Fibroblast of mammary gland (primary cell): Measurements from ENCODE around the gene SUGP1.

ENCODE experiments used
- DNase-seq: peaks from one replicate; pipeline ENCODE4 v3.0.0-alpha.2; 2010; ENCODE audit warnings: low read depth
- H3K4me3 ChIP-seq: 2 replicates; pipeline ENCODE4 v1.5.1; 2011; ENCODE audit warnings: low read depth, mild to moderate bottlenecking, low read length, moderate library complexity; ENCODE audit not compliant: control insufficient read depth
- TF ChIP-seq, protein P1 (sequence below): conservative IDR thresholded peaks from 2 replicates; pipeline ENCODE4 v1.5.1; 2011; ENCODE audit warnings: low read depth, low read length, inconsistent platforms; ENCODE audit not compliant: control insufficient read depth, insufficient read depth

SUGP1 gene

DNA sequence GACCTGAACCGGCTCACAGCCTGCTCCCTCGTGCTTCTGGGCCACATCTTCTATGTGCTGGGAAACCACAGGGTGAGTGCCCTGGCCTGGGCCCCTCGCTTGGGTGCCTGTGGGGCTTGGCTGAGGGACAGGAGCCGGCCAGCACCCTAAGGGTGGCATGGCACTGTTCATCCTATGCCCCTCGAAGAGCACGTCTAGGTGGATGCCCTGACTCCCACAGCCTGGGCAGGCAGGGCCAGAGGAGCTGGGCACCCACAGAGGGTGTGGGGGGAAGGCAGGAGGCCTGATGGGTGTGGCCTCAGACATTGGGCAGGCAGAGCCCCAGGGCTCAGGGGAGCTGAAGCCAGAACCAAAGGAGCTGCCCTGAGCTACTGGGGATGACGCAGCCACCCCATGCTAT lies 29.1 kb upstream of the SUGP1 start:
- H3K4me3 ChIP-seq: no peak overlapping the region
- no peak for DNase-seq
- TF ChIP-seq, protein P1, sequence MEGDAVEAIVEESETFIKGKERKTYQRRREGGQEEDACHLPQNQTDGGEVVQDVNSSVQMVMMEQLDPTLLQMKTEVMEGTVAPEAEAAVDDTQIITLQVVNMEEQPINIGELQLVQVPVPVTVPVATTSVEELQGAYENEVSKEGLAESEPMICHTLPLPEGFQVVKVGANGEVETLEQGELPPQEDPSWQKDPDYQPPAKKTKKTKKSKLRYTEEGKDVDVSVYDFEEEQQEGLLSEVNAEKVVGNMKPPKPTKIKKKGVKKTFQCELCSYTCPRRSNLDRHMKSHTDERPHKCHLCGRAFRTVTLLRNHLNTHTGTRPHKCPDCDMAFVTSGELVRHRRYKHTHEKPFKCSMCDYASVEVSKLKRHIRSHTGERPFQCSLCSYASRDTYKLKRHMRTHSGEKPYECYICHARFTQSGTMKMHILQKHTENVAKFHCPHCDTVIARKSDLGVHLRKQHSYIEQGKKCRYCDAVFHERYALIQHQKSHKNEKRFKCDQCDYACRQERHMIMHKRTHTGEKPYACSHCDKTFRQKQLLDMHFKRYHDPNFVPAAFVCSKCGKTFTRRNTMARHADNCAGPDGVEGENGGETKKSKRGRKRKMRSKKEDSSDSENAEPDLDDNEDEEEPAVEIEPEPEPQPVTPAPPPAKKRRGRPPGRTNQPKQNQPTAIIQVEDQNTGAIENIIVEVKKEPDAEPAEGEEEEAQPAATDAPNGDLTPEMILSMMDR: no peak

DNA sequence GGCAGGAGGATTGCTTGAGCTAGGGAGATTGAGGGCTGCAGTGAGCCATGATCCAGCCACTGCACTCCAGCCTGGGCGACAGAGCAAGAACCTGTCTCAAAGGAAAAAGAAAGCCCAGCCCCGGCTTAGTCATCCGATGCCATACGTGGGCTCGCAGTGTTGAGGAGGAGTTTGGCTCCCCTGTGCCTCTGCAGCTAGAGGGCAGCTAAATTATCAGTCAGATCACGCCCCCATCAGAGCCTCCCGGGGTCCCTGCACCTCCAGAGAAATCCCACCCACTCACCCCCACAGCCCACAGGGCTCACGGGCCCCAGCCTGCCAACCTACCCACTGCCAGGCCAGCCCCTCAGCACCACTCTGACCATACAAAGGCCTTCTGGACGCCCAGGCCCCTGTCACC lies 28.0 kb upstream of the SUGP1 start:
- TF ChIP-seq, protein P1: no peak
- peak; percentile 46 for DNase-seq
- no peak overlapping the region for H3K4me3 ChIP-seq

DNA sequence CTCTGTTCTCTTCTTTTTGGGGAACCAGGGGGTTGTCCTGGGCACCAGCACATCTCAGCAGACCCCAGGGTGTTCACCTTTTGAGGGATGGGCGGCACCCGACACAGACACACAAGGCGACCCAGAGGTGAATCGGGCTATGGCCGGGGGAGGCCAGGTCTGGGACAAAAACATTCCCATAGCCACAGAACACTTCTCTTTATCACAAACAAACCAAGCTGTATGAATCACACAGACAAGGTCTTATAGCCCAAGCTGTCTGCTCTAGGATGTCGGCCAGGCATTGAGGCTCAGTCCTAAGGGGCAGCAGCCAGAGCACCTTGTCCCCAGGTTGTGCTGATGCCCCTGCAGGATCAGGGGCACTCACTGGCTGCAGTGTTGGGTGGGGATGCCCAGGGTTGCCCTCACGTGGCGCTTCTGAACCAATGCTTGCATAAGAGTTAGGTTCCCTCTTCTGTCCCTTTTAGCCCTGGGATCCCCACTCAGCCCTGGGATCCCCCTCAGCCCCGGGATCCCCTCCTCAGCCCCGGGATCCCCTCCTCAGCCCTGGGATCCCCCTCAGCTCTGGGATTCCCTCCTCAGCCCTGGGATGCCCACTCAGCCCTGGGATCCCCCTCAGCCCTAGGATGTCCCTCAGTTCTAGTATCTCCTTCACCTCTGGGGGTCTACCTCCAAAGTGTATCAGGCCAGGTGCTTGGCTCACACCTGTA lies 27.2 kb upstream of the SUGP1 start:
- no peak overlapping the region for H3K4me3 ChIP-seq
- no peak for DNase-seq
- TF ChIP-seq, protein P1: no peak

DNA sequence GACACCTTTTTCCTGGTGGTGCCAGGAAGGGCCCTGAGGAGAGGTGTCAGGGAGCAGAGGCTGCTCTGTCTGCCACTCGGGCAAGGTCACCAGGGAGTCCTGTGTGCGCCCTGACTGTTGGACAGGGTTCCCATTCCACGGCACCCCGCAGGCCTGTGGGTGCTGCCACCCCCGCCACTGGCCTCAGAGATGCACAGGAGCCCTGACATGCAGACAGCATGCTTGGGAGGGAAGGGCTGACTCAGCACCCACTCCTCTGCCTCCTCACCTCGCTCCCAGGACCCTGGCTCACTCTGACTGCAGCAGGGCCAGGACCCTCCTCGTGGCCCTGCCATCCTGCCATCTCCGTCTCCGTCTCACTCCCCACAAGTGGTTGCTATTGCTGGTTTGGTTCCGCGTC lies 25.7 kb upstream of the SUGP1 start:
- DNase-seq: no peak
- no peak overlapping the region for H3K4me3 ChIP-seq
- TF ChIP-seq, protein P1: no peak

DNA sequence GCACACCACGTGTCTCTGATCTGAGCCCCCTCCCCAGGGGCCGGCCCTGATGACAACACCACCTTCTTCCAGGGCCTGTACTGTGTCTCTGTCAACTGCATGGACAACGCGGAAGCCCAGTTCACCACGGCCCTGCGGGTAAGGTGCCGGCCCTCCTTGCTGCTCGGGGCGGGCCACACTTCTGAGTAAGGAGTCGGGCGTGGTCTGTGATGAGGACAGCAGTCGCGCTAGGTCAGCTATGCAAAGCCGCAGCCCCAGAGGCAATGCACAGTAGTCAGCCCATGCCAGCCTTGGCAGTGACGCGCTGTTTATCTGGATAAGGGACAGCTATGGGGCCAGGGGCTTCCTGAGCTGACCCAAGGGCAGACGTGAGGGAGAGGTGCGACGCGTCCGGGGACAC lies 24.9 kb upstream of the SUGP1 start:
- no peak for DNase-seq
- H3K4me3 ChIP-seq: no peak overlapping the region
- TF ChIP-seq, protein P1: no peak

DNA sequence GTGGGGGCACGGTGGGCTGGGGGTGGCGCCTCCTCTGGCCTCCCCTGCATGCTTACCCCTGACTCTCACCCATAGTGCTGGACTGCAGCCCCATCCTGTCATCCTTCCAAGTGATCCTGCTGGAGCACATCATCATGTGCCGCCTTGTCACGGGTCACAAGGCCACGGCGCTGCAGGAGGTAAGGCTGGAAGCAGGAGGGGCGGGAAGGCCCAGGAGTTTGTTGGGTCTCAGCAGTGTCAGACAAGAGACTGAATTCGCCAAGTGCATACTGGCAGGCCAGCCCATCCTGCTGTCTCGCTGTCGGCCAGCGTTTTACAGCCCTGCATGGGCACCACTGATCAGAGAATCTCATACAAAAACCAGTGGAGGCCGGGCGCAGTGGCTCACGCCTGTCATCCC lies 23.5 kb upstream of the SUGP1 start:
- H3K4me3 ChIP-seq: no peak overlapping the region

More for the DNA sequence above, 23.5 kb upstream of the SUGP1 start:
- no peak for DNase-seq
- TF ChIP-seq, protein P1: no peak
